Jurkat, Clone E6-1 (cell line): ENCODE measurements around the gene FOXI1.

Source experiments
- DNase-seq: peaks from one replicate; pipeline ENCODE4 v3.0.0-alpha.2; 2011; ENCODE audit warnings: low read depth, low spot score
- H3K4me3 ChIP-seq: 2 replicates; pipeline ENCODE4 v1.5.1; 2011; ENCODE audit warnings: mild to moderate bottlenecking, low read length, control low read depth, moderate library complexity

Gene FOXI1

DNA sequence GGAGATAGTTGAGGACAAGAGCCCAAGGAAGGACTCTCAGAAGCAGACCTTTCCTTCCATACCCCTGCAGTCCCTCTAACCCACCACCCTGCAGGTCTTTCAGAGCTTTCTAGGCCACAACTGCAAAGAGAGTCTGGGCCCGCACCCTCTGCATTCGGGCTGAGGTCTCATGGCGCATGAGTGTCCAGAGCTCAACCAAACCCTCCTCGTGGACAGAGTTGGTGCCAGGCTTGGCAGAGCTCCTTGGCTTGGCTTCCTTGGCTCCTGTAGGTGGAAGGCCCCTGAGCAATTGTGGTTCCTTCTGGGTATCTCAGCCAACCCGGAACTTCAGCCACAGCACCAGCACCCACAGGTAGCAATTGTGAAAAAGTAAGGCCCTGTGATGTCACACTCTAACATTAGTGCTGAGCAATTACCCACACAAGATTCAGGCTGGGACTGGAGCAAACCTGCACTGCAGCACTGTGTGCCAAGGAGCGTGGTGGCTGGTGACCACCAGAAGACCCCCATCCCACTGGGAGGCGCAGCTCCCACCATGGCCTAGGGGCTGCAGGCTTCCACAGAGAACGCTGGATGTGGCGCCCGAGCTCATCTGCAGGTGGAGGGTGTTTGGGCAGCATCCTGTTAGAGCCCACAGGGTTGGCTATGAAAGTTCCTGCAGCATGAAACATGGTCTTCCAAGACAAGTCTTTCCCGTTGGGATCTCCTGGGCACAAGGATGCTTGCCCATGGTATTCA is 38.8 kb downstream of the FOXI1 start:
- DNase-seq, result no peak
- no peak overlapping the region for H3K4me3 ChIP-seq

DNA sequence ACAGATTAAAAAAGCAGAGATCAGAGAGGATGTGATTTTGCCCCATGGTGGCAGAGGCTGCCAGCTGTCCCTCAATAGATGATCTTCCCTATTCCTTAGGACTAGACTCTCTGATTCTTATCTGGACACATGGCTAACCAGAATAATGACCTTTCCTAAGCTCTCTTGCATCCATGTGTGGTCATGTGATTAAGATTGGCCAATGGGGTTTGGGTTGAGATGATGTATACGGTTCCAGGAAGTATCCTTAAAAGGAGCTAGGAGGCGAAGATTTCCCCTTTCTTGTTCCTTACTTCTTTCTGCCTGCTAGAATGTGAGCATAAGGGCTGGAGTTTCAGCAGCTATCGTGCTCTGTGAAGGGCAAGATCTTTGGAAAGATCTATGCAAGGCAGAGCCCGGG is 39.8 kb downstream of the FOXI1 start:
- H3K4me3 ChIP-seq, result no peak overlapping the region
- DNase-seq, result peak; percentile 5

DNA sequence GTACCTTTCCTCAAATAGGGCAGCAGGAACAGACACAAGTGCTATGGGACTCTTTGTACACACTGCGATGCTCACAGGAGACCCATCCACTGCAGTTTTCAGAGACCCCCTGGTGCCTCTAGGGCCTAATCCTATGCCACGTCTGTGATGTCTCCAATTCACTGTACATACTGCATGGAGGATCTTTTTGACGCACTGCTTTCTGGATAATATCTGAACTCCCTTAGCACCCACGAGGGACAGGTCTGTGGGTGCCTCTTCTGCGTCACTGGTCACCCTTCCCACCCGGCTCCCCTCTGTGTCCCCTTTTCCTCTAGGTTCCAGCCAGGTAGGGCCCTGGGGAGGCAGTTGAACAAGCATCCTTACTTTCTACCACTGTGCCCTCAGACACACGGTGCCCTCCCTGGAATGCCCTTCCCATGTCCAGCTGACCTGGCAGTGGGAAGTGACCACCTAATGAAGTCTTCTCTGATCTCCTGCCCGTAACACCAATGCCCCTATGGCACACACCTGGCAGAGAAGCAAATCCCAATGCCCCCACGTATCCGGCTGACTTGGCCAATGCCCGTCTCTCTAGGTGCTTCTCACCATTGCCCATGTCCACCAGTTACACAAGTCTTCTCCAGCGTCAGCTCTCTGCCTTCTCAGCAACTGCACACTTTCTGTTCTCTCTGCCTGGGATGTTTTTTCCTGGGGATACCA is 41.5 kb downstream of the FOXI1 start:
- no peak for DNase-seq
- H3K4me3 ChIP-seq, result no peak overlapping the region

DNA sequence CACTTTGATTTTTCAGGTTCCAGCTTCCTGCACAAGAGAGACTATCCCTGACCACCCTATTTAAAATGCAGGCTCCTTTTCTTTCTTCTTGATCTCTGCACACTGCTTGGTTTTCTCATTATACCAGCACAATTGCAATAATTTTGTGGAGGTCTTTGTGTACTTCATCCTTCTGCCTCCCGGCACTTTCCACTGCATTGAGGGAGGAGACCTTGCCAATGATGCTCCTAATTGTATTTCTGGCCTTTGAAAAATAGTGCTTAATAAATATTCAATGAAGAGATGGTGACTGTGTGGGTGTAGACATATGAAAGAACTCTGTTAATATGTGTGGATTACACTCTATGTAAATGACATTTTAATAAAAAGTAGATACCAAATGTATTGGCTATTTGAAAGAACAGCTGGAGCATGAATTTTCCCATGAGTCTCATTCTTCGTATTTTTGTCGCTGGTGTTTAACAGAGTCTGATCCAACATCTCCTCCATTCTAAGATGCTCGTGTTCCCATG is 42.1 kb downstream of the FOXI1 start:
- no peak for DNase-seq
- no peak overlapping the region for H3K4me3 ChIP-seq

DNA sequence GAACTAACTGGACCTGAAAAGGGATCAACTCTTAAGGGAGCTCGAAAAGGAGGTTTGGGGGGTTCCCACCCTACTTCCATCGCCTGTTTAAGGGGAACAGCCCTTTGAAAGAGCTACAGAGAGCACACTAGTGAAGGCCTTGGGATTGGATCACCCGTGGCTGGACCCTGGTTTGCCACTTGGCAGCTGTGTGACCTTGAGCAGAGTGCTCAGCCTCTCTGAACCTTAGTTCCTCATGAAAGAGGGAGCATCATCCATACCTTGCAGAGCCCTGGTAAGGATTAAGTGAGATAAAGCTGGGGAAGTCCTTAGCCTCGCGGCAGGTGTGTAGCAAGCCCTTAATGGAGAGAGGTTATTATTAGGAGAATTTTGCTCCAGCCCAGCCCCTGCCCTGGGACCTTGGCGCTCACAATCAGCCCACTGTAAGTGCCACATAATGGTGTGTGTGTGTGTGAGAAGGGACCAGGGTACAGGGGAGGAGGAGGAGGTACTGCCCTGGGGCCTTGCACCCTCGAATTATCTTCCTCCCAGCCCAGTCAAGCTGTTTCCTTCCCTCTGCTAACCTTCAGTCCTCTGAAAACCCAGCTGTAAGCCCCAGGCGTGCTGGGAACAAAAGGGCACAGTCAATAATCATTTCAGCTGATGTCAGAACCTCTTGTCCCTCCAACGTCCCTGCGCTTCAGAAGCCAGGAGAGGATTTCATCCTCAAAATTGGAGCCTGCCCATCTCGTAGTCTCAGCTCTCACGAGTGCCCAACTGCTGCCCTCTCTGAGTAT is 42.9 kb downstream of the FOXI1 start:
- DNase-seq, result no peak
- no peak overlapping the region for H3K4me3 ChIP-seq

DNA sequence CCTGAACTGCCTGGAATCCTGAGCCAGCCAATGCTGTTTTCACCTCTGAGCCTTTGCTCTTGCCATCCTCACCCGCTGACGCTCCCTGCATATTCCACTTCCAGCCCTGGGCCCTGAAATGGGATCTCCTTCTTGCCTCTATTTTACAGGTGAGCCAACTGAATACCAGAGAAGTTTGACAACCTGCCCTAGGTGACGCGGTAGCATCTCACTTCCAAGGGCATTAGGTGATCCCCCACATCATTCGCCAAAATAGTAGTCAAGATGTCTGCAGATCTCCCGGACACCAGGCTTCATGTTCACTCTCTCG is 43.5 kb downstream of the FOXI1 start:
- no peak overlapping the region for H3K4me3 ChIP-seq
- DNase-seq, result no peak

DNA sequence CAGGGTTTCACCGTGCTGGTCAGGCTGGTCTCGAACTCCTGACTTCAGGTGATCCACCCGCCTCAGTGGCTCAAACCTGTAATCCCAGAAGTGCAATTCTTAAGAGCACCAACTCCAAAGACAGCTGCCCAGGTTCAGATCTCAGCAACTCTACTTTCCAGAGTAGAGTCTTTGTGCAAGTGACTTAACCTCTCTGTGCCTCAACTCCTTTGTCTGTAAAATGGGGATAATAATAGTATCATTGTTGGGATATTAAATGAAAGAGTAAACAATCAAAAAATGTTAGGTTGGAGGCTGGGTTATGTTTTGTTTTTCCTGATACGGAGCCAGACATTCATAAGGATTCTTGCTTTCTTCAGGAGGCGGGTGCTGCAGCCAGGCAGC is 45.0 kb downstream of the FOXI1 start:
- no peak for DNase-seq
- H3K4me3 ChIP-seq, result no peak overlapping the region

DNA sequence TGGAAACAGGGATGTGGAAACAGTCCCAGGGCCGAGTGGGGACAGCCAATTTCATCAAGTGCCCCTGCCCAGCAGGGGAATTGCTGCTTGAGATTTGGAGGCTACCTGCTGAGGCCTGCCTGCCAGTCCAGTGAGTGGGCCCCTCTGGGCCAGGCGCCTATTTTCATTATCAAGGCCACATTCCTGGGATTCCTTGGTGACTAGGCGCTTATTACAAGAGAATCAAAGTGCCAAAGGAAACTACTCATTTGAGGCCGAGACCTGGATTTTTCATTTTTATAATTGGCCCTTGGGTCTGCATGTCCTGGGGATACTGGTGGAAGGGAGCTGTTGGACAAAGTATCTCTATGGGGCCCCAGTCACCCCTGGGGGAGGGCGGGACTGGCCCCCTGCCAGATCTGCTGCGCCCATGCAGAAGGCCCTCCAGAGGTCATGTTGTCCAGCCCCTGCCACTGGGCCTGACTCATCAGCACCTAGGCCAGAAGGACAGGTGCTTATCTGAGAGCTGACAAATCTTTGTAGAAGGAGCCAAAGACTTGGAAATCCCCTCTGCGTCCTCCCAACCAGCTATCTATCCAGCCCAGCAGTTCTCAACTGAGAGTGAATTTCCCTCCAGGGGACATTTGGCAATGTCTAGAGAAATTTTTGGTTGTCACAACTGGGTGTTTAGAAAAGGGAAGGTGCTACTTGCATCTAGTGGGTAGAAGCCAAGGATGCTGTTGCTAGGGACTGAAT is 45.6 kb downstream of the FOXI1 start:
- no peak overlapping the region for H3K4me3 ChIP-seq
- DNase-seq, result no peak

DNA sequence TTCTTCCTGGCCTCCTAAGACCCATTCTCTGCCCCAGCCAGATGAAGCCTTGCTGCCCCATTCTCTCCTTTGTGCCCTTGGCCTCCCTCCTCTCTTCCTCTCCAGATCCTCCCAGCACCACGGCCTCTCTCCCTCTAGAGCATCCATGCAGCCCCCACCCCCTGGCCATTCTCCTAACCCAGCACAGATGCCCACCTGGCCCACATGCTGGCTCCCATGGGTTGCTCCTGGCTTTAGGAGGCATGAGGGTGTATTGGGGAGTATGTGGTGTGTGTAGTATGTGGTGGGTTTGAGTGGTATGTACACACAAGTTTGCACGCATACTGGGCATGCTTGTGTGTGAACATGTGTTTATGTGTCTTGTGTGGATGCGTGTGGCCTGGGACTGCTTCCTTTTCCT is 47.1 kb downstream of the FOXI1 start:
- DNase-seq, result no peak
- H3K4me3 ChIP-seq, result no peak overlapping the region

DNA sequence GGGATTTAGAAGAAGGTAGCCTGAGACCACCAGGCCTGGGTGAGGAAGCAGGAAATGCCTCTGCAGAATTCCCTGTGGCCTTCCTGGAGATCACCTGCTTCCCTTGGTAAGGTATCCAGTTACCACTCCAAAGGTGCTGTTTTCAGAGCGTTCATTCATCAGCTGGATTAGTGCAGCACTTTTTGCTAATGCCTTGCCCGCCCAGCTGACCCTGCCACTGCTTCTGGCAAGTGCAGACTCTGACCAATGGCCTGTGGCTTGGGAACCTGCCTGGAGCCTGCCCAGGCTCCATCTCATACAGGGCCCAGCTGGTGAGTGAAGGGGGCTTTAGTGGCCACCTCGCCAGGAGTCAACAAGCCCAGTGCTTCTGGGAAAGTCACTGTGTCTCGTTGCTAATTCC is 48.6 kb downstream of the FOXI1 start:
- no peak for DNase-seq
- H3K4me3 ChIP-seq, result no peak overlapping the region

DNA sequence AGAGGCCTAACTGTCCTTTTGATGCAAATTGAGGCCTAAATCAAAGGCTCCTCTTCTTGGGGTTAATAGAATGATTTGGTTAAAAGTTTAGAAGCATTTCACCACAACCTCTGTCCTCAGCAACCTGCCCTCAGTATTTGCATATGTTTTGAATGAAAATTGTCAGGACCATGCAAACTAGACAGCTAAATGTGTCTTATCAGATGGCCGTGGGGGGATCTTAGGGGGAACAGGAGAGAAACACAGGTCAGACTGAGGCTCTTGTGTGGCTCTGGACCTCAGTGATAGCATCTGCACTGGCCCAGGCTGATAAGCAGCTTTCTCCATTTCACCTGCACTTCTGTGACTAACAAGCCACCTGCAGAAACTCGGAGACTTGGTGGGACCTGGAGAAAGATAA is 49.0 kb downstream of the FOXI1 start:
- no peak for DNase-seq
- H3K4me3 ChIP-seq, result no peak overlapping the region

DNA sequence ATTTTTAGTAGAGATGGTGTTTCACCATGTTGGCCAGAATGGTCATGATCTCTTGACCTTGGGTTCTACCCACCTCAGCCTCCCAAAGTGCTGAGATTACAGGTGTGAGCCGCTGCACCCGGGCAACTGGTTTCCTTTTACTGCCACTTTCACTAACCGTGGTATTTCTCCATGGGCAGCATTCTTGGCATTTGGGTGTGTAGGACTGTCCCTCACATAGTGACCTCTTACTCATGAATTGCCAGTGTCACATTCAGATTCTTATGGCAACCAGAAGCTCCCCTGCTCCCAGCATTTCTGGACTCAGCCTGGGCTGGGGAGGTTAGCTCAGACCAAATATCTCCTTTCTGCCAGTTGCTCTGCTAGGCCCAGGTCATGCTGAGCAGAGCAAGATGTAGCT is 50.1 kb downstream of the FOXI1 start:
- no peak overlapping the region for H3K4me3 ChIP-seq
- no peak for DNase-seq

DNA sequence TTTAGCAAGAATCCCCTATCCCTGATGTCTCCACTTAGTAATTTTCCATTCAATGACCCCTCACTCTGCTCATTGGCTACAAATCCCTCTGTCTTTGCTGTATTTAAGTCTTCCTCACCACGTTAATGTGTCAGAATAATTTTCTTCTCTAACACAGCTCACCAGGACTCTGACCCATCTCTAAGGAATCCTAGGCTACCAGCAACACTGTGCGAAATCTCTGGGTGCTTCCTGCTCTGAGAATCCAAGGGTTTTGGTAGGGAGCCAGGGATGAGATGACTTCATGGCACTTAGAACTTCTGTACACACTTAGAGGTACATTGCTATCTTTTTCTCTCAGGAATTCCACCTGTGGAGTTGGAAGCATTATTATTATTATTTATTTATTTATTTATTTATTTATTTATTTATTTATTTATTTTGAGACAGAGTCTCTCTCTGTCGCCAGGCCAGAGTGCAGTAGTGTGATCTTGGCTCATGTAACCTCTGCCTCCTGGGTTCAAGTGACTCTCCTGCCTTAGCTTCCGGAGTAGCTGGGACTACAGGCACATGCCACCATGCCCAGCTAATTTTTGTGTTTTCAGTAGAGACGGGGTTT is 53.5 kb downstream of the FOXI1 start:
- DNase-seq, result no peak
- no peak overlapping the region for H3K4me3 ChIP-seq
